Hair follicle dermal papilla cell (primary cell): ENCODE data around the gene RHOJ. TPM values are rescaled to one million over a fixed set of nuclear protein-coding genes. Genes with fewer than 3 reads are reported as not detected.

Source experiments
- total RNA-seq: library from RNA; depleted of rRNA; stranded (reverse); fragments of >200 nt; gene quantifications from 2 replicates; pipeline ENCODE4 v1.2.3, GENCODE V29; 2012

The RHOJ gene
- total RNA-seq, result 0.32 and 1.8 TPM in 2 replicates

DNA sequence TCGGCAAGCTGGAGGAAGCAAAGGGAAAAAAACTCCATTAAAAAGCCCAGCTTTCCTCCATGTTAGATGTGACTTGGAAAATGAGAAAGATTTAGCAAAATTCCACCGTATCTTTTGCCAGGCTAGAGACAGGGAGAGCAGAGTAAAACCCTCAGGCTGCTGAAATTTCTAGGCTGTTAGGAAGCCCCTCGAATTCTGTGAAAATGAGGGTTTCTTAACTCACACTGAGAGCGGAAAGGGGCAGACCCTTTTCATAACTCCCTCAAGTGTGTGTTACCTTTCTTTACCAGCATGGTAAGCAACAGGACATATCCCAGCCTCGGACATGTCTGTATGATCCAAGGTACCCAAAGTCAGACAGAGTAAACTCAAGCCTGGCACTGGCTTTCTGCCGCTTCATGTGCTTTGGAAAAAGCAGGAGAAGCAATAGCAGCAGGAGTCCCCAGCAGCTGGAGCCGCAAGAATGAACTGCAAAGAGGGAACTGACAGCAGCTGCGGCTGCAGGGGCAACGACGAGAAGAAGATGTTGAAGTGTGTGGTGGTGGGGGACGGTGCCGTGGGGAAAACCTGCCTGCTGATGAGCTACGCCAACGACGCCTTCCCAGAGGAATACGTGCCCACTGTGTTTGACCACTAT is at the start of gene RHOJ:
RHOJ (plus strand) TSS at position 37 of the 637 bp plus-strand sequence; CDS start at position 464, 427 bp downstream.

DNA sequence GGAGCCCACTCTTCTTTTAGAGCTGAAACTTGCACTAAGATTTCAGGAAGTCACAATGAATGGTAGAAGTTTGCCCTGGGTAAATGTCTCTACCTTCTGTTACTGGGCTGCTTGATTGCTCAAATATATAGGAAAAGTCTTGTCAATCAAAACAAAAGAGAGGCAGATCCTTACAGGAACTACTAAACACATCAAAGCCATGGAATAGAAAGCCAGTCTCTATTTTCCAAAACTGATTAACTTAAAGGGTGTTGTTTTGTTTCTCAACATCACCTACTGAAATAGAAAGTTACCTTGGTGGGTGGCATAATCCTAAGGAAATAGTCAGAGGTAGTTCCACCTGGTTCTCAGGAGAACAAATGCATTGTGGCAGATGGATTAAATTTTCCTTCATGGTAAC is 114.6 kb downstream of the RHOJ start, which contains the start of gene GPHB5:
GPHB5 (minus strand) TSS at position 101 of the 400 bp plus-strand sequence. CDS start 1,086 bp downstream, outside the sequence.

Other genes with a start within 250 kb of the RHOJ start
- gene KCNH5, start 159.0 kb upstream of the RHOJ start, total RNA-seq, result not detected in 2 replicates
- gene GPHB5, start 114.5 kb downstream of the RHOJ start, total RNA-seq, result not detected in 2 replicates